Thyroid gland (tissue), 4 donors: ENCODE measurements around the gene JADE3. TPM values are rescaled to one million over a fixed set of nuclear protein-coding genes. Genes with fewer than 3 reads are reported as not detected.

Experiments
- DNase-seq, 2 donors: peaks; one replicate each; pipeline ENCODE4 v3.0.0-alpha.2; 2019
- H3K27ac ChIP-seq, 3 donors: fragments of 200-600 bp; sonication (generic); 1 replicate in 2 of 3; 2 replicates in 1 of 3; pipeline ENCODE4 v1.5.1; 2016 to 2019; ENCODE audit warnings: mild to moderate bottlenecking in 1 of 3, moderate library complexity in 1 of 3
- H3K27me3 ChIP-seq: fragments of 200-600 bp; sonication (generic); one replicate; pipeline ENCODE4 v1.5.1; 2019
- H3K36me3 ChIP-seq, 2 donors: fragments of 200-600 bp; sonication (generic); one replicate each; pipeline ENCODE4 v1.5.1; 2016 to 2019
- H3K4me1 ChIP-seq, 2 donors: fragments of 200-600 bp; sonication (generic); one replicate each; pipeline ENCODE4 v1.5.1; 2017 to 2019
- H3K4me3 ChIP-seq, 3 donors: fragments of 200-600 bp; sonication (generic); replicated peaks in 1 of 3; 1 replicate in 2 of 3; 2 replicates in 1 of 3; pipeline ENCODE4 v1.5.1; 2016; ENCODE audit warnings: mild to moderate bottlenecking in 1 of 3
- H3K9me3 ChIP-seq: fragments of 200-600 bp; sonication (generic); one replicate; pipeline ENCODE4 v1.5.1; 2017
- POLR2A ChIP-seq, 2 donors: fragments of 450-650 bp; IDR thresholded peaks; one replicate each; pipeline ENCODE4 v1.6.1; 2017; ENCODE audit warnings: antibody characterized with exemption in 2 of 2, mild to moderate bottlenecking in 2 of 2, moderate library complexity in 1 of 2
- whole genome bisulfite sequencing, 2 donors: methylation state at CpG; one replicate each; pipeline ENCODE4 v1.1.5; 2017; 5-methylcytosine and 5-hydroxymethylcytosine counted together
- intact Hi-C: fragments of 100-400 bp; cut with DNase I; formaldehyde crosslinking; loops from one replicate; pipeline ENCODE4 v1.15.1; 2023
- total RNA-seq, 4 donors: library from RNA; depleted of rRNA; stranded (reverse); fragments of >200 nt; gene quantifications; one replicate each; pipeline ENCODE4 v1.2.3, GENCODE V29; 2016
- TF ChIP-seq, protein P1 (sequence below), 6 experiments: fragments of 200-600 bp in 3 of 6; fragments of 450-650 bp in 3 of 6; sonication (generic) in 3 of 6; IDR thresholded peaks; one replicate each; pipeline ENCODE4 v1.5.1; 2016 to 2019; ENCODE audit warnings: antibody characterized with exemption in 6 of 6, mild to moderate bottlenecking in 2 of 6, inconsistent platforms in 1 of 6, moderate library complexity in 1 of 6

JADE3 gene
- total RNA-seq, 4 donors from 2014 or later, result 6.0 to 8.5 (median 7.8) TPM

DNA sequence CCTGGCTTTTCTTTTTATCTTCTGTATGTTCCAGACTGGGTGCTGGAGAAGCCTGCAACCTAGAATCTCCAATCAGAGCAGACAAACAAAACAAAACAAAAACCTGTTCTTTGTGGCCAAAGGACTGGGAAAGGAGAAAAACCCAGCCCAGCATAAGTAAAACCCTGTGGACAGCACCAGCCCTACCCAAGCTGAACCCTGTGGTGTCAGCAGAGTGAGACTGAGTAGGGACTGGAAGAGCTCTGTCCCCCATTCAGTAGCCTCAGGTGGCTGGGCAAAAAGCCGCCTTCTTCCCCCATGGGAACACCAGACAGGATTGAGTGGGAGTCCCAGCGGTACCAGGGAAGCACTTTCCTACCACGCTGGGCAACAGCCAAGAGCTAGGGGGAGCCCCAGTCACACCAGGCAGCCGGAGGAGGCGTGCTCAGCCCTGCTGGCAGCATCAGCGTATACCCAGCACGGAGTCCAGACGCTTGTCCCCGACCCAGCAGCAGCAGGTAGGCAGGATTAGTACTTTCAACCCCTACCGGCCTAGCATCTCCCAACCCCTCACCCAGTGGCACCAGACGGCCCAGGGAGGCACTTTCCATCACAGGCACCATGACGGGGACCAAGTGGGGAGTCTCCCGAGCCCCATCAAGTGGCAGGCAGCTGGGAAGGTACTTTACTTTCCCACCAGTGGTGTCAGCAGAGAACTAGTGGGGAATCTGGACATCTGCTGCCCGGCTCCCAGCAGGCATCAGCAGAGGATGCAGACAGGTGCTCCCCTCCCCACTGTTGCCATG is 8.6 kb upstream of the JADE3 start:
- WGBS, 2 donors, result 0% methylated on average over 1 of the region's 14 CpGs; no CpG with 5 or more reads in 1 of the 2 donors
- TF ChIP-seq, protein P1, sequence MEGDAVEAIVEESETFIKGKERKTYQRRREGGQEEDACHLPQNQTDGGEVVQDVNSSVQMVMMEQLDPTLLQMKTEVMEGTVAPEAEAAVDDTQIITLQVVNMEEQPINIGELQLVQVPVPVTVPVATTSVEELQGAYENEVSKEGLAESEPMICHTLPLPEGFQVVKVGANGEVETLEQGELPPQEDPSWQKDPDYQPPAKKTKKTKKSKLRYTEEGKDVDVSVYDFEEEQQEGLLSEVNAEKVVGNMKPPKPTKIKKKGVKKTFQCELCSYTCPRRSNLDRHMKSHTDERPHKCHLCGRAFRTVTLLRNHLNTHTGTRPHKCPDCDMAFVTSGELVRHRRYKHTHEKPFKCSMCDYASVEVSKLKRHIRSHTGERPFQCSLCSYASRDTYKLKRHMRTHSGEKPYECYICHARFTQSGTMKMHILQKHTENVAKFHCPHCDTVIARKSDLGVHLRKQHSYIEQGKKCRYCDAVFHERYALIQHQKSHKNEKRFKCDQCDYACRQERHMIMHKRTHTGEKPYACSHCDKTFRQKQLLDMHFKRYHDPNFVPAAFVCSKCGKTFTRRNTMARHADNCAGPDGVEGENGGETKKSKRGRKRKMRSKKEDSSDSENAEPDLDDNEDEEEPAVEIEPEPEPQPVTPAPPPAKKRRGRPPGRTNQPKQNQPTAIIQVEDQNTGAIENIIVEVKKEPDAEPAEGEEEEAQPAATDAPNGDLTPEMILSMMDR (IDR thresholded peaks at IDR 0.05), result peak; percentile 15 to 81 (median 60)
- TF ChIP-seq POLR2A (IDR thresholded peaks at IDR 0.05), result no peak
- peak overlapping the region in 1 of 3 donors; percentile 14 for H3K27ac ChIP-seq
- H3K4me3 ChIP-seq, result no peak overlapping the region
- no peaks in the 10 kb centered on the region for H3K27me3 ChIP-seq
- no peaks in the 10 kb centered on the region for H3K9me3 ChIP-seq
- DNase-seq, result peak; percentile 87
- H3K36me3 ChIP-seq, result no peaks in the 10 kb centered on the region
- intact Hi-C loops, result no loop called here
- H3K4me1 ChIP-seq, result no peaks in the 10 kb centered on the region

DNA sequence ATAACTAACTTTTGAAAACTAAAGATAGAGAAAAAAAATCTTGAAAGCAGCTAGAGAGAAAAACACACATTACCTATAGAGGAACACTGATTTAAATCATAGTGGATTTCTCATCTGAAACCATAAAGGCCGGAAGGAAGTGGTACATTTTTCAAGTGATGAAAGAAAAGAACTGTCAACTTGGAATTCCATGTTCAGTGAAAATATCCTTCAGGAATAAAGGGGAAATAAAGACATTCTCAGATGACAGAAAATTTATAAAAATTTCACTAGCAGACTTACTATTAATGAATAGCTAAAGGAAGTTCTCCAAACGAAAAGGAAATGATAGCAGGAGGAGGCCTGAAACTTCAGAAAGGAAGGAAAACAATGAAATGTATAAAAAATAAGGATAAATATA is 7.6 kb upstream of the JADE3 start:
- 80 to 85% methylated on average over 2 of the region's 2 CpGs for WGBS, 2 donors
- H3K27me3 ChIP-seq, result no peaks in the 10 kb centered on the region
- no peaks in the 10 kb centered on the region for H3K9me3 ChIP-seq
- no peak overlapping the region for H3K4me3 ChIP-seq
- H3K36me3 ChIP-seq, result no peaks in the 10 kb centered on the region
- no peak overlapping the region for H3K27ac ChIP-seq
- intact Hi-C loops, result no loop called here
- TF ChIP-seq, protein P1 (IDR thresholded peaks at IDR 0.05), result no peak
- TF ChIP-seq POLR2A (IDR thresholded peaks at IDR 0.05), result no peak
- no peak for DNase-seq
- no peaks in the 10 kb centered on the region for H3K4me1 ChIP-seq

DNA sequence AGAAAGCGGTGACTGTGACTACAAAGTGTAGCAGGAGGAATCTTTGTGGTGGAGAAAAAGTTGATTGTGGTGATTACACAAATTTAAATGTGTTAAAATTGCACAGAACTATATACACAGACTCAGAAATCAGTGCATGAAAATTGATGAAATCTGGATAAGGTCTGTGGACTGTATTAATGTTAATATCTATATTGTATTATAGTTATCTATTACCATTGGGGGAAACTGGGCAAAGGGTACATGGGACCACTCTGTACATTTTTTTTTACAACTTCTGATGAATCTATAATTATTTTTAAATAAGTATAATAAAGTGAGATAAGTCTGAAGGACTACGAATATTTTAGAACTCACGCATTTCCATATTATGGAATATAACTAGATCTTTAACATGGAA is 1.8 kb upstream of the JADE3 start:
- Histone ChIP-seq H3K27me3 (no peaks in the 10 kb centered on the region), H3K36me3 (no peaks in the 10 kb centered on the region), H3K9me3 (no peaks in the 10 kb centered on the region), H3K27ac (no peak overlapping the region), H3K4me3 (no peak overlapping the region), H3K4me1 (no peaks in the 10 kb centered on the region)
- DNase-seq, result no peak
- whole genome bisulfite sequencing, 2 donors, result 92 to 98% methylated on average over 3 of the region's 3 CpGs
- TF ChIP-seq, protein P1 (IDR thresholded peaks at IDR 0.05), result no peak
- no peak for TF ChIP-seq POLR2A (IDR thresholded peaks at IDR 0.05)
- intact Hi-C loops, result no loop called here

DNA sequence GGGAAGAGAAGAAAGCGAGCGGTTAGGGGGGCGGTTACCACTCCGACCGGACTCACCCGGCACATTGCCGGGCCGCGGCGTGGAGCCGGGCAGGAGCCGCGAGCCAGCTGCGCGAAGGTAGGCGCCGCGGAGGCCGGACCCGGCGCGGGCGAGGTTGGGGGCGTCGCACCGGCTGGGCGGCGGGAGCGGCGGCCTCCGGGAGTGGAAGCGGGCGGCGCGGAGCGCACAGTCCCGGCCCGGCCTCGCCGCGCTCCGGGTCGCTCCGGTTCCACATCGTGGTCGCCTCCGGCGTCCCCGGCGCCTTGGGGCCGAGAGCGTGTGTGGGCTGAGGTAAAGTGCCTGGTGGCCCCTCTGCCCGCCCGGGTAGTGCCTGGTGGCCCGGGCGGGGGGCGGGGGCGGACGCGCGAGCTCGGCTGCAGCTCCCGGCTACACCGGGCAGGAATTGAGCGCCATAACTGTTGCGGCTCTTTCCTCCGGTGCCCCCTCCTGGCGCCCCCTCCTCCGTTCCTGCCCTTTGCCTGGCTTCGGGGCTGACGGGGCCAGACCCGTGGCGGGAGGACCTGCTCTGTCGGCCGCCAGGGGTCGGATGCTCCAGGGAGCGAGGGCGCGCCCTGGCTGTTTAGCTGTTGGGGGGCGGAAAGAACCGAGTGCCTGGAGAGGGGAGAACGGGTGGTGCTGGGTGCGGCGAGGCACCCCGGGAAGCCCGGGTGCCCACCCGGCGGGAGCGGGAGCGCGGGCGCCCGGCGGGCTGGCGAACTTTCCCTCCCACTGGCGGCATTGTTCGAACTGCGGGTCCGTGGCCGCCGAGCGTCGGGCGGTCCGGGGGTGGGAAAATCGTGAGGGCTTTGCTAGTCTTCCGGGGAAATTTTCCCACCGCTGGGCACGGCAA is 626 bp downstream of the JADE3 start:
- 0% methylated on average over 11 to 17 of the region's 109 CpGs for WGBS, 2 donors
- Histone ChIP-seq H3K27ac (peak overlapping the region in 2 of 3 donors; percentile 52 to 59), H3K4me3 (peak overlapping the region; percentile 33 to 58 (median 56)), H3K4me1 (no peaks in the 10 kb centered on the region), H3K27me3 (no peaks in the 10 kb centered on the region), H3K36me3 (no peaks in the 10 kb centered on the region), H3K9me3 (no peaks in the 10 kb centered on the region)
- TF ChIP-seq, protein P1 (IDR thresholded peaks at IDR 0.05), result peak in 4 of 6 experiments; percentile 12 to 43 (median 37)
- no peak for TF ChIP-seq POLR2A (IDR thresholded peaks at IDR 0.05)
- intact Hi-C loops, result no loop called here
- peak; percentile 36 to 40 for DNase-seq
